ENCODE results near the gene C20orf96.
"Not testable (repeated sequence)": the region's sequence is repeated elsewhere in the genome, so short reads cannot be mapped to it uniquely, and the experiment has no call there.

C20orf96 gene

DNA sequence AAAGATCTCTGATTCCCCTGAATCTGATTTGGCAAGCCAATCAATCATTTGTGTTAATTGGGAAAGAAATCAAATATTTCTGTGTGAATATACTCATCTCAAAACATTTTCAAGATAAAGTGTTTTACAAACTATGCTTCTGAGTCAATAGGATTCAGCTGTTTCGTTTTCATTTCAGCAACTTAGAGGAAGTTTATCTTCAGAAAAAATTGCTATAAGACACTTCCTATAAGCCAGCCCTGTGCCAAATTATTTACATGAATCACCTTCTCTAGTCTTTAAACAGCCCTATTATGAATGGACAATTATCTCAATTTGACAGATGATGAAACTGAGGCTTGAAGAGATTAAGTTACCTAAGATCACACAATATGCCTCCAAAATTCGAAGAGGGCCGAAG, 52.6 kb downstream of the C20orf96 start:
- DNase-seq (ENCODE audit: low read depth in 2 of 2, low spot score in 1 of 2): no peak

DNA sequence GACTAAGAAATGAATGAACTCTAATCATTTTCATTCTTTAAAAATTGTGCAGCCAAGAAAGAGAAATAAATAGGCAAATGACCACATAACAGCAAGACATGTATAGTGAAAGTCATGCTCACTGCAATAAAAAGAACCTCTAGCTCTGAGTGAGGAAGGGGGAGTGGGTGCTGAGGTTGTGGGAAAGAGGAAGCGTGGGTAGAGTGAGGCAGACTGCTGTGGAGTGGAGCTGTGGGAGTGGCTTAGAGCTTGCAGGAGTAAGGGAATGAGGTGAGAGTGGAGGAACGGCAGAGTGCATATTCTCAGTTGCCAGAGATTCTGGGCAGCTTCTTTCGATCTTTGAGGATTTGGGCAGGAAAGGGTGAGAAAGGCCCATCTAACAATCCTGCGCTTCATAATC, 53.1 kb downstream of the C20orf96 start:
- DNase-seq (ENCODE audit: low read depth in 2 of 2, low spot score in 1 of 2): no peak

DNA sequence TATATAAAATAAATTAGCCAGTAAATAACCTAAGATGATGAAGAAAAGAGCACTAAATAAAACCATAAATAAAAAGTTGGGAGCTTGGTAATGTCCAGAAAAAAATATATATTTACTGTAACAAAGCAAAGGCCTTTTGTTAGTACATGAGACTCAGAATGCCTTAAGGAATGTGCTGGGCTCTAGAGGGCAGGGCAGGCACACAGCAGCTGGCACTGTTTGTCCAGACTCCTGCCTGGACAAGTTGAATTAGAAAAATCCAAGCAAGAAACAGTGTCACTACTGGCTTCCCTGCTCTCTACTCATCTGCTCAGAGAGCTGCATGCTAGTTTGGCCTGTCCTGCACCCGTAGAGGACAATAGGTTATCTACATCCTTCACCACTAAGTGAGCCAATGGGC, 54.7 kb downstream of the C20orf96 start:
- DNase-seq (ENCODE audit: low read depth in 2 of 2, low spot score in 1 of 2): no peak

DNA sequence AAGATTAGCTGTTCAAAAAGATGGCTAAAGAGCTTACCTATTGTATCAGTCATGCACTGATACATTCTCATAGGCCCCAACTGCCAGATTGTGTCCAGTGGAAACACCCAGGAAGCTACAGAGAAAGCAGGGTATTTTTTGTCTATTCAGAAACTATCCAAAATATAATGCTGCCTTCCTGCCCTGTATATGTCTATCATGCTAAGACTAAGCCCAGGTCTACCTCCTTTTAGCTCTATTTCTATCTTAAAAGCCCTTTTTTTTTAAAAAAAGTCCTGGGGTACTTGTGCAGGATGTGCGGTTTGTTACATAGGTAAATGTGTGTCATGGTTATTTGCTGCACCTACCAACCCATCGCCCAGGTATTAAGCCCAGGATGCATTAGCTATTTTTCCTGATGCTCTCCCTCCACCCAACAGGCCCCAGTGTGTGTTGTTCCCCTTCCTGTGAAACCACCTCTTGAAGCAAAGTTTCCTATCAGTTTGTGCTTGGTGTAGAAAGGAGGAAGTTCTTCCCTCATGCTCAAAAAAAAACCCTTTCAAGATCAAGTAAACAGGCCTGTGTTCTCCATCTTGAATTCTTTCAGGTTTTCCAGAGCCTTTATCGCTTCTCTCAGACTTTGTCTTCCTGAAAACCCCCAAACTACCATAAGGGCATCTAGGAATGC, 63.0 kb downstream of the C20orf96 start:
- no peak for DNase-seq (ENCODE audit: low read depth in 2 of 2, low spot score in 1 of 2)

GRCh38 chr20:226958-227357, 63.6 kb downstream of the C20orf96 start, which contains the start of gene DEFB129:
TSS of gene DEFB129 (plus strand) at chr20:227258. CDS start at chr20:227289, 31 bp downstream.
- DNase-seq (ENCODE audit: low read depth in 2 of 2, low spot score in 1 of 2): no peak

GRCh38 chr20:225879-226278, 64.7 kb downstream of the C20orf96 start:
- not testable (repeated sequence) for DNase-seq (ENCODE audit: low read depth in 2 of 2, low spot score in 1 of 2)

DNA sequence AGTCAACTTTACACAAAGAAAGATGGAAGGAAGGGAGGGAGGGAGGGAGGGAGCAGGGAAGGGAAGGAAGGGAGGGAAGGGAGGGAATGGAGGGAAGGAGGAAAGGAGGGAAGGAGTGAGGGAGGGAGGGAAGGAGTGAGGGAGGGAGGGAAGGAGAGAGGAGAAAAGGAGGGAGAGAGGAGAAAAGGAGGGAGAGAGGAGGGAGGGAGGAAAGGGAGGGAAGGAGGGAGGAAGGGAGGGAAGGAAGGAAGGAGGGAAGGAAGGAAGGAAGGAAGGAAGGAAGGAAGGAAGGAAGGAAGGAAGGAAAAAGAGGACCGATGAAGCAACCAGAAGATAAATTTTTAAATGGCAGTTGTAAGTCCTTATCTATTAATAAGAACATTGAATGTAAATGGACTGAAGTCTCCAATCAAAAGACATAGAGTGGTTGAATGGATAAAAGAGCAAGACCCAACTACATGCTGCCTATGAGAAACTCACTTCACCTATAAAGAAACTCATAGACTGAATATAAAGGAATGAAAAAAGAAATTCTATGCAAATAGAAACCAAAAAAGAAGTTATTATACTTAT, 69.2 kb downstream of the C20orf96 start:
- no peak for DNase-seq (ENCODE audit: low read depth in 2 of 2, low spot score in 1 of 2)
